Stimulated activated CD4-positive, alpha-beta T cell treated with anti-CD3 and anti-CD28 coated beads, Interleukin-2, amount 100 ng/mL, for 48 hours (primary cell): ENCODE results near the gene OR4M1.
"Not testable (repeated sequence)": the region's sequence is repeated elsewhere in the genome, so short reads cannot be mapped to it uniquely, and the experiment has no call there.

ENCODE experiments used
- DNase-seq, 2 donors: peaks; one replicate each; pipeline ENCODE4 v3.0.0-alpha.2; 2020

OR4M1 gene, protein sequence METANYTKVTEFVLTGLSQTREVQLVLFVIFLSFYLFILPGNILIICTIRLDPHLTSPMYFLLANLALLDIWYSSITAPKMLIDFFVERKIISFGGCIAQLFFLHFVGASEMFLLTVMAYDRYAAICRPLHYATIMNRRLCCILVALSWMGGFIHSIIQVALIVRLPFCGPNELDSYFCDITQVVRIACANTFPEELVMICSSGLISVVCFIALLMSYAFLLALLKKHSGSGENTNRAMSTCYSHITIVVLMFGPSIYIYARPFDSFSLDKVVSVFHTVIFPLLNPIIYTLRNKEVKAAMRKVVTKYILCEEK

DNA sequence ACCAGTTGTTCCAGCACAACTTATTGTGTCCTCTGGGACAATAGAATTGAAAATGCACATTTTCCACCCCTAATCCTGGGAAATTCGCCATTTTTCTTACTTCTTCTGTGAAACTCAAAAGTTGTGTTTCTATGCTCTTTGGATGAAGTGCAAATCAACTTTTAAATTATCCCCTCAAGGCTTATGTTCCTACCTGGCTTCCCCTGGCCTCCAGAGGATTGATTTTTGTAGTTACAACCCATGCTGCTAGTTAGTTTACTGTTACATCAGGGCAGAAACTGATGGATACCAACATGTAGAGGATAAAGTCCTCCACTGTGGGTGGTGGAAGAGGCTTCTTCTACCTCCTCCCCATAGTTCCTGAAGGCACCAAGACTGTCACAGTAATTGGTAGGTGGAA is at the start of gene OR4M1:
OR4M1 (plus strand) TSS at position 301 of the 400 bp plus-strand sequence. CDS start 6,819 bp downstream, outside the sequence.
- not testable (repeated sequence) for DNase-seq

DNA sequence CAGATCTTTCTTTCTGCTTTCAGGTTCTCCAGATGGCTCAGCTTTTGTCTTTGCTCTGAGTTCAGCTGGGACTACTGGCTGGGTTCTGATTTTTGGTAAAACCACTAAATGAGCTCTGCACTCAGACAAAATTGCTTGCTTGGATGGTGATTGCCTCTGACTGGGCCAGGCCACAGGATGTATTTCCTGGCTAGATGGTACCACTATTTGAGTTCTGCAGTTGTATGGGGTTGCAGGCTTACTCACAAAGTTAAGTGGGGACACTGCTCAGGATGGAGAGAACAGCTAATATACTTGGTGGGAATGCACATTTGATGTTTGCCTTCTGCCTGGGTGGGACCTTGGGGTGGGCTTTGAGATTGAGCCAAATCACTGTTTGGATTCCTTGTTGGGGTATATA is 43.9 kb upstream of the OR4M1 start:
- DNase-seq = no peak

DNA sequence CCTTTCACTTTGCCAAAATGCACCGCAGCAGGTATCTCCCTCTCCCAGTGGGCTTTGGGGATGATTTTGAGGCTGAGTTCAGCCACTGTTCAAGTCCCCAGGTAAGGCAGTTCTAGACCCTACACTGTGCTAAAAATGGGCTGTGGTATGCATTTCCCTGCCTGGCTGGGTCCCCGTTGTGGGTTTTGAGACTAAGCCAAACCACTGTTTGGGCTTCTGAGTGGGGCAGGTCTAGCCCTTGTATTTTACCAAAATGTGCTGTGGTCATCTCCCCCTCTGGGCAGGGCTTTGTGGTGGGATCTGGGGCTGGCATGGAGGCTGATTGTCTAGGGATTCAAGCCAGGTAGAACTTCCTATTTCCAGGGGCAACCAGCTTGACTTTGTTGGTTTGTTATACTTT is 43.5 kb upstream of the OR4M1 start:
- no peak for DNase-seq

DNA sequence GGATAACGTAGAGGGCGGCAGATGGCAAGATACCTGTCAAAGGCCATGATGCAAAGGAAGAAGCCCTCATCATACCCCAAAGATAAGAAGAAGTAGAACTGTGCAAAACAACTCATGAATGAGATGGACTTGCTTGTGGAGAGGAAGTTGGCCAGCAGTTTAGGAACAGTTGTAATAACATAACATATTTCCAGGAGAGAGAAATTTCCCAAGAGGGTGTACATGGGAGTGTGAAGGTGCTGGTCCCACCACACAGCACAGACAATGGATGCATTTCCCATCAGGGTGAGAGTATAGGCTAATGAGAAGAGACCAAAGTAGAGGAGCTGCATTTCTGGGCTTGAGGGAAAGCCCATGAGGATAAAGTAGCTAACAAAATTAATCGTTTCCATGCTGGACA is 39.4 kb upstream of the OR4M1 start:
- not testable (repeated sequence) for DNase-seq

DNA sequence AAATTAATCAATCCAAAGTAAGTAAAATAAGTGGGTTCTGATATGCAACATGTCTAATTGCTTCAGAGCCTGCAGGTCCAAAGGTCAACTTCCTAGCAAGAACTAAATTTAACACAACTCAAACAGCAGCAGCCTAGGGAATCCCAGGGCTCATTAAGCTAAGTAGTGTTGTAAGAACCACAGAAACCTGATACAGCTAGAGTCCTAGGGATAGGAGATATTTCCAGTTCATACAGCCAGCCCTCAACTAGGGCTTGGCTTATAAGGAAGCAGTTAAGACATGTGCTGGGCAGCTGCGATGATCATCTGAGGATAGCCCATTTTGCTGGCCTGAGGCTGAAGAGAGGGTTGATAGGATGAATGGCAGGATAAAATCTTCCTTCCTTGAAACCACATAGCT is 30.0 kb upstream of the OR4M1 start, which contains the start of gene OR4Q3:
OR4Q3 (plus strand) TSS at position 316 of the 400 bp plus-strand sequence.
- DNase-seq = no peak

DNA sequence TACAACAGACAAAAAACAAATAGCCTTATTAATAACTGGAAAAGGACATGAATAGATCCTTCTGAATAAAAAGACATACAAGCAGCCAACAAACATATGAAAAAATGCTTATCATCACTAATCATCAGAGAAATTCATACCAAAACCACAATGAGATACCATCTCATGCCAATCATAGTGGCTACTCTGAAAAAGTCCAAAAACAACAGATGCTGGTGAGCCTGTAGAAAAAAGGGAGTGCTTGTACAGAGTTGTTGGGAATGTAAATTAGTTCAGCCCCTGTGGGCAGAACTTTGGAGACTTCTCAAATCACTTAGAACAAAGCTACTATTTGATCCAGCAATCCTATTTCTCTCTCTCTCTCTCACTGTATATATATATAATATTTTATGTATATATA is 21.0 kb upstream of the OR4M1 start:
- not testable (repeated sequence) for DNase-seq

DNA sequence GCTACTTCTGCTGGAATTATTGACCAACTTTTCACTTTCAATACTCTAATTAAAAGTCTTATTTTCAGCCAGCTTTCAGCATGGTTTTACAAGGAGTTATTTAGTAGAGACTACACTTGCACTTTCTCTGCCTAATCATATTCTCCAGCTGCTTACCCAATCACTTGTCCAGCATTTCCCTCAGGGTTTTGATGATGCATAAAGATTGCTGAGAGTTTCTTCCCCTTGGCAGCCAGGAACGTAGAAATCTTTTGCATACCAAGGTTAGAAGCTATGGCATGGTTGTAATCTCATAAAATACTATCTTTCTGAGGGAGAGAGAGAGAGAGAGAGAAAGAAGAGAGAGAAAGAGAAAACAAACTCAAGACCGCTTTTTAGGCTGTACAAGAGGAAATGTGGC is 19.1 kb upstream of the OR4M1 start:
- no peak for DNase-seq

DNA sequence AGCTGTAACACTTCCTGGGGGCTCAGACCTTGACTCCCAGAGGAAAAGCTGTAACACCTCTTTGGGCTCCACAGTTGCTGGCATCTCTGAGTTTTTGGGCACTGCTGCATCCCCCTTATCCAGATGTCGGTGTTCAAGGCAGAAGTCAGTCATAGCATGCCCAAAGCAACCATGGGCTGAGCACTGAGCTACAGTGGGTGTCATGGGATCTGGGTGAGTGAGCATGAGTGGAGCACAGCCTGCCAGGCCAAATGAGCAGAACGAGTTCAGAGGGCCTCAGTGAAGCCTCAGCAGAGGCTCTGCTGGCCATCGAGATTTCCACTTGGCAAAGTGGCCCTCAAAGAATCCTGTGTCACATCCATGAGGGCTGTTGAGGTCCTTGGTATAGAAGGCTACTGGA is 1.8 kb upstream of the OR4M1 start:
- DNase-seq = not testable (repeated sequence)

DNA sequence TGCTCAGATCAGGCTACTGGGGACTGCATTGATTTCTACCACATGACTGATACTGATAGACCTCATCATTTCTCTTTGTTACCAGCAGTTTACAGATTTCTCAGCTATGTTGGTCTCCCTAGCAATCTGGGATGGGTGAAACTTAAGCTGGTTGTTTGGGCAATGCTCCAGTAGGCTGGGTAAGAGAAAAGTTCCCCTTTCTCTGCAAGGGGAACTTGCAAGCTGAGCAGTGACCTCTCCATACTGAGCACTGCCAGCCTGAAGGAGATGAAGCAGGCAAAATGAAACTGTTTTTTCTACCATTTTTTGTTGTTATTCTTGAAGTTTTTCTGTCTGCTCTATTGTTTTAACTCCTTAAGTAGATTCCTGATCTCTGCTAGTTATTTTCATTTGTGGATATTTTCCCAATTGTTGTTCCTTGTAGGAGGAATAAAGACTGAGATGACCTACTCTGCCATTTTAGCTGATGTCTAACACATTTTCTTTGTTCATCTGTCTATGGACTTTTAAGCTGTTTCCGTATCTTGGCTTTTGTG is 1.3 kb upstream of the OR4M1 start:
- DNase-seq = no peak

DNA sequence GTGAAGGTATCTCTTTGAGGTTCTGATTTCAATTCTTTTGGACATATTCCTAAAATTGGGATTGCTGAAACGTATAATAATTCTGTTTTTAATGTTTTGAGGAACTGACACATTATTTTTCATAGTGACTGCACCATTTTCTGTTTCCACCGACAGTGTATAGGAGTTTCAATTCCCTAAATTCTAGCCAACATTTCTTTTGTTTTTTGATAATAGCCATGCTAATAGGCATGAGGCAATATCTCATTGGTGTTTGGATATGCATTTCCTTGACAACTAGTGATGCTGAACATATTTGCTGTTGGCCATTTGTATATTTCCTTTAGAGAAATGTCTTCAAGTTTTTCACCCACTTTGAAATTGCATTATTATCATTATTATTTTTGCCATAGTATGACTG is 850 bp upstream of the OR4M1 start:
- DNase-seq = not testable (repeated sequence)

GRCh38 chr14:19775587-19775986 is 2.3 kb downstream of the OR4M1 start:
- no peak for DNase-seq

GRCh38 chr14:19785848-19786247 is 12.5 kb downstream of the OR4M1 start:
- not testable (repeated sequence) for DNase-seq

DNA sequence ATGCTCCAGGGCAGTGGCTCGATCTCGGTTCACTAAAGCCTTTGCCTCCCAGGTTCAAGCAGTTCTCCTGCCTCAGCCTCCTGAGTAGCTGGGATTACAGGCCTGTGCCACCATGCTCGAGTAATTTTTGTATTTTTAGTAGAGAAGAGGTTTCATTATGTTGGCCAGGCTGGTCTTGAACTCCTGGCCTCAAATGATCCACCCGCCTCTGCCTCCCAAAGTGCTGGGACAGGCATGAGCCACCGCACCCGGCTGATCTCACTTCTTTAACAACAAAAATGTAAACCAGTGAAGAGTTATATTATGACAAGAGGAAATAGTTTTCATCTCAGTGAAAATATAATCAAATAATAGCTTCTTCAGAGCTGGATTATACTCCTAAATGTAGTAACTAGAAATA is 14.0 kb downstream of the OR4M1 start:
- not testable (repeated sequence) for DNase-seq

- DNase-seq = not testable (repeated sequence)
Observed at GRCh38 chr14:19788150-19788549, 14.8 kb downstream of the OR4M1 start.

DNA sequence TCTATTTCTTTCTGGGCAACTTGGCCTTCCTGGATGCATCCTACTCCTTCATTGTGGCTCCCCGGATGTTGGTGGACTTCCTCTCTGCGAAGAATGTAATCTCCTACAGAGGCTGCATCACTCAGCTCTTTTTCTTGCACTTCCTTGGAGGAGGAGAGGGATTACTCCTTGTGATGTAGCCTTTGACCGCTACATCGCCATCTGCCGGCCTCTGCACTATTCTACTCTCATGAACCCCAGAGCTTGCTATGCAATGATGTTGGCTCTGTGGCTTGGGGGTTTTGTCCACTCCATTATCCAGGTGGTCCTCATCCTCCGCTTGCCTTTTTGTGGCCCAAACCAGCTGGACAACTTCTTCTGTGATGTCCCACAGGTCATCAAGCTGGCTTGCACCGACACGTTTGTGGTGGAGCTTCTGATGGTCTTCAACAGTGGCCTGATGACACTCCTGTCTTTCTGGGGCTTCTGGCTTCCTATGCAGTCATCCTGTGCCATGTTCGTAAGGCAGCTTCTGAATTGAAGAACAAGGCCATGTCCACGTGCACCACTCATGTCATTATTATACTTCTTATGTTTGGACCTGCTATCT is 23.3 kb downstream of the OR4M1 start:
- DNase-seq = not testable (repeated sequence)

DNA sequence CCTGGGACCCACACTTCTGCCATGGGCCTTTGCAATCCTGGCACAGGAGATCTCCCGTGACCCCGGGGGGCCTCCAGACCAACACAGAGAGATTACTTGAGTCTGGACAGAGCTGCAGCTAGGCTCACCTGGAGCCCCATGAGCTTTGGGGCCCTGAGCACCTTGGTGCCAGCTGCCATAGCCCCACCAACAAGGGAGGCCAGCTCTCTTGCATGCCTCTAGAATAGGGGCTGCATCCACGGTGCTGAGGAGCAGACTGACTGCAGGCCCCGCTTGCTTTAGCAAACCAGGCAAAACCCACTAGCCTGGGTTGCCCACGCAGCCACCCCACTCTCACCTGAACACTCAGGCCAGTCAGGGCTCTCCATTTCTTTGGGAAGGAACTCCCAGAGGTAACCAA is 26.6 kb downstream of the OR4M1 start:
- no peak for DNase-seq

DNA sequence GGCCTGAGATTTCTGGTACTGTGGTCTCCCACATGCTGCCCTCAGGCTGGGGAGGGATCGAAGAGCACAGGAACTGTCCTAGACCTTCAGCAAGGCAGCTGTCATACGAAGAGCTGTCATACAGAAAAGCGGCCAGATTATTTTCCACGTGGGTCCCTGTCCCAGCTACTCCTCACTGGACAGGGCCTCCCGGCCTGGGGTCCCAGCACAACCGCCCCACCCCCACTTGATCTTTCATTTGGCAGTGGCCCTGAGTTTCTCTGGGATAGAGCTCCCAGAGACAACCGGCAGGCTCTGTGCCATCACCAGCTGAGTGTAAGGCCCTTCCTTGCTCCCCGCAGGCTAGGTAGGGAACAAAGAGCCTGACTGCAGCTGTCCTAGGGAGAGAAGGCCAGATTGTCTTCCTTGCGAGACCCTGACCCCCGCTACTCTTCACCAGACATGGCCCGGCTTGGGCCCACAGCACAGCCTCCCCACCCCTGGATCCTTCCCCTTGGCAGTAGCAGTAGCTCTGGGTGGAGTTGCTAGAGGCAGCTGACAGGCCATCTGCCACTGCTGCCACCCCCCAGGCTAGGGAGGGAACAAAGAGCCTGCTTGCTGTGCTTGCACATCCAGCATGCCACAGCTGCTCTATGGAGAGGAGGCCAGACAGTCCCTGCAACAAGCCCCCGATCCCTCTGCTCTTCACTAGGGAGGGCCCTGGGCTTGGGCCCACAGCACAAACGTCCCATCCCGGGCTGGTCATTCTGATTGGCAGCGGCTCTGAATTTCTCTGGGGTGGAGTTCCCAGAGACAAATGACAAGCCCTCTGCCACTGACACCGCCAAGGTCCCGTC is 27.2 kb downstream of the OR4M1 start:
- no peak for DNase-seq

GRCh38 chr14:19801118-19801464 is 27.8 kb downstream of the OR4M1 start:
- no peak for DNase-seq

DNA sequence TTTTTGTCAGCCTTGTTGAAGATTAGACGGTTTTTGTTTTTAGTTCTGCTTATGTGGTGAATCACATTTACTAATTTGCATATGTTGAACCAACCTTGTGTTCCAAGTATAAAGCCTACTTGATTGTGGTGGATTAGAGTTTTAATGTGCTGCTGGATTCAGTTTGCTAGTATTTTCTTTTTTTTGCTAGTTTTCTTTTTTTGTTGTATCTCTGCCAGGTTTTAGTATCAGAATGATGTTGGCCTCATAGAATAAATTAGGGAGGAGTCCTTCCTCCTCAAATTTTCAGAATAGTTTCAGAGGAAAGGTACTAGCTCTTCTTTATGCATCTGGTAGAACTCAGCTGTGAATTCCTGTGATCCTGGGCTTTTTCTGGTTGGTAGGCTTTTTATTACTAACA is 30.2 kb downstream of the OR4M1 start, which contains the start of gene OR4N2:
OR4N2 (plus strand) TSS at position 301 of the 400 bp plus-strand sequence. CDS start 23,679 bp downstream, outside the sequence.
- DNase-seq = not testable (repeated sequence)

DNA sequence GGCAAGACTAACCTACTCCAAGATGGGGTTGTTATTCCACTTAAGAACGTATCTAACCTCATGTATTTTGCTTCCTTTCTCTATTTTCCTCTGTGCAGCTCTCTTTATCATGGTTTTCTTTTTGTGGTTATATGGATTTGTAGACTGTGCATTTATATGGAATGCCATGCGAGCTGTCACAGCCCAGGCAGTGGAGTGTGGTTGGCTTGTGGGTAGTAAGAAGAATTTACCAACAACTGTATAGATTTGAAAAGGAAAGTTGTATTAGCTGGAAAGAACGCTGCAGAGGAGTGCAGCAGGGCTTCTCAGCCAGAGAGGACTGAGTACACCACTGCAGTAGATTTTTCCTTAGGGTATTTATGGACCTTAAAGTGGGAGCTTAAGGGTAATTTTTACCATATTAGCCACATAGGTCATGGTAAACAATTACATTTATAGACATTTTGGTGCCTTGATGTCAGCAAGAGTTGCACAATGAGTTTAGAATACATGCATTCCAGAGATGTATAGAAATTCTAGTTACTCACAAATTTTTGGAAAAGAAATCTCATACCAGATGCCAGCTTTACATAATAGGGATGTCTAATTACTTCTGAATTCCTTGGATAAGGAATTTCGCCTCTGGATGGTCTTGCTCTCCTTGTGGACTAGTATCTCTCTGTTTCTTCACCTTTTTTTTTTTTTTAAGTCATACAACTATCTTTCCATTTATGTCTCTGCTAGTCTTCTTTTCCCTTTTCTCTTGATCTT is 40.0 kb downstream of the OR4M1 start:
- DNase-seq = not testable (repeated sequence)

- not testable (repeated sequence) for DNase-seq
Observed at GRCh38 chr14:19819879-19820278, 46.6 kb downstream of the OR4M1 start.

DNA sequence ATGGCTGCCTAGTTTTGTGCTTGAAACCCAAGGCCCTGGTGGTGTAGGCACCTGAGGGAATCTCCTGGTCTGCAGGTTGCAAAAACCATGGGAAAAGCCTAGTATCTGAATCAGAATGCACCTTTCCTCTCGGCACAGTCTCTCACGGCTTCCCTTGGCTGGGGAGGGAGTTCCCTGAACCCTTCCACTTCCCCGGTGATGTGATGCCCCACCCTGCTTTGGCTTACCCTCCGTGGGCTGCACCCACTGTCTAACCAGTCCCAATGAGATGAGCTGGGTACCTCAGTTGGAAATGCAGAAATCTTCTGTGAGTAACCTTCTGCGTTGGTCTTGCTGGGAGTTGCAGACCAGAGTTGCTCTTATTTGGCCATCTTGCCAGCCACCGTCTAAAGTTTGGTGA is 47.7 kb downstream of the OR4M1 start:
- DNase-seq = not testable (repeated sequence)

DNA sequence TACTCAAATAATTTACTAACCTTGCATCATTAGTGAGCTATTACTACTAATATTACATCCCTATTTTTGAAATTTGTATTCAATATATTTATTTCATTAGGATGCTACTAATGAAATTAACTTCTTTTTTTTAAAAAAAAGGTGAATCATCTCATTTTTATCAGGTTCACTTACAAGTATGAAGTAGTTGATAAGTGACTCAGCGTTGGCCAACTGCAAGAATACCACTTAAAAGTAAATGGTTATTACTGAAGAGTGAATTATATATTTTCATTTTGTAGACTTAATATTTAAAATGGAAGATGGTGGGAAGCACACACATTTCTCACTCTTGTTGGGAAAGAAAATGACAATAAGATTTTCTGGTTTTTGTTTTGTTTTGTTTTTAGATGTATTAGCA is 49.9 kb downstream of the OR4M1 start:
- no peak for DNase-seq
